Left renal pelvis (tissue), 4 donors: ENCODE results near the gene PAPPA. TPM values are rescaled to one million over a fixed set of nuclear protein-coding genes. Genes with fewer than 3 reads are reported as not detected.
A peak's percentile ranks its signal among the peaks of the same experiment; 100 is the strongest.

Source experiments
- DNase-seq, 4 donors: peaks; one replicate each; pipeline ENCODE4 v3.0.0-alpha.2; 2013; ENCODE audit warnings: low read depth in 4 of 4, low spot score in 3 of 4
- polyA plus RNA-seq, 4 donors: library from polyadenylated mRNA; unstranded; fragments of 120-200 nt; gene quantifications; one replicate each; pipeline ENCODE4 v1.2.1, GENCODE V29; 2013; ENCODE audit not compliant: insufficient read length in 4 of 4

PAPPA gene
- polyA plus RNA-seq, 4 donors = 1.6 to 8.8 (median 4.2) TPM

DNA sequence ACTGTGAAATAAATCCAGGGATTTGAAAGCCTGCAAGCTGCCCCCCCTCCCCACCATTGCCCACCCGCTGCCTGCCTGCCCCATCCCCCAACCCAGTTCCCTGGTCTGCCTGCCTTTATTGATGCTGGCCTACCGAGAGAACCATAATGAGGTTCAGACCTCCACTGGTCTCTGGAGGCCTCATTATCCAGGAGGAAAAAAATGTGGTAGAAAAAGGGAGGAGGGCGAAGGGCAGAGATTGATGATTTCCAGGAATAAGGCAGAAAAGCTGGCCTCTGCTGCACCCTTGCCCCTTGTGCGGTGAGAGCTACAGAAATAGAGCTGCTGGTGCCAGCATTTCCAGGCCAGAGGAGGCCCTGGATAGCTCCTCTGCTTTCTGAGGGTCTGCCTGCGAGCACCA is 216.1 kb downstream of the PAPPA start:
- DNase-seq = no peak

DNA sequence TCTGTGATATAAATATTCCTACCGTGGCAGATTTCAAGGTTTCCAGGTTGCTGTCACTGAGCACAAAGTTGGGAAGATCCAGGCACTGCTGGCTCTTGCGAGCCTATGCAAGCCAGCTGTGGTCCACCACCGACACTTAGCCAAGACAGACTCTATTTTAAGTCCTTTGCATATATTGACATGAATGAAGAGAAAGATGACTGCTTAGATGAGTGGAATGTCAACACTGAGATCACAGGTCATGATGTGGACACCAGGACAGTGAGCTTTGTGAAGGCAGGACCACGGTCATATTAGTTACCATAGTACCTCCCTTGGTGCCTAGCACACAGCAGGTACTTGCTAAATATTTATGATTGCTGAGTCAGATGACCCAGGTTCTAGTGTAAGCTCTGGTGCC is 217.0 kb downstream of the PAPPA start:
- no peak for DNase-seq

DNA sequence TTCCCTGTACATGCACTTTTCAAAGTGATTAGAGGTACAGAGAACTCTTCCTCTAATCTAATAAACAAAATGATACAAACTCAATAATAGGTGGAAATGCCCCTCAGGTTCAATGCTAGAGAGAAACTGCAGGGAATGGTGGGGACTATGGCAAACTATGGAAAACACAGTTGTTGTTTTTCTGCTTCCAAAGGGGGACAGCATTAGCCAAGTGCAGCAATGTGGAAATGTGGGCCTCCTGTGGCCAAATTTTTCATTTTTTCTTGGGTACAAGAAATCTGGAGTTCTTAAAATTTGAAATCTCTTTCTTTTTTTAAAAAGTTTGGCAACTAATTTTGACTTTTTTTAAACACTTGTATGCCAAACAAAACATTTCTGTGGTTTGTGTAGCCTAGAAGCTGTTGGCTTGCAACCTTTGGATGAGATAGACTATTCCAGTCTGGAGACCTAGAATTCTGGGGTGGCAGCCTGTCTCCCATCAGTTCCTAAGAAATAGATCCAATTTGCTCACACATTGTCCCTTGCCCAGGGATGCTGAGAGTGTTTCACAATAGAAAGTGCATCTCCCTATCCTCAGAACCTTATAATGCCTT is 218.6 kb downstream of the PAPPA start:
- DNase-seq = no peak

DNA sequence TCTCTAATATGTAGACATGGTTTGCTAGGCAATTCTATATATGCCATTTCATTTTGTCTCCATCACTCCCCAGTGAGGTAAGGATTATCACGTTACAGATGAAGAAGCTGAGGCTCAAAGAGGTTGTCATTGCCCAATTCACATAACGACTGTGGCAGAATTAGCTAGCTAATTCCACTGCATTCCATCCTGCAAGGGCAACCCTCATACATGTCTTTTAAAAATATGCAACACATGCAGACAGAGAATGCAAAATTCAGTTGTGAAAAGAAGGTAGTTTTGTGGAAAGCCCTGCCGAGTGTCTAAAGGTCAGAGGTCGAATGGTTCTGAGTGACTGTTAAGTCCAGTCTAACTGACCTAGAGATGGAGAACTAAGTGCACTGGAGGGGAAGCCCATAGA is 219.2 kb downstream of the PAPPA start:
- no peak for DNase-seq

DNA sequence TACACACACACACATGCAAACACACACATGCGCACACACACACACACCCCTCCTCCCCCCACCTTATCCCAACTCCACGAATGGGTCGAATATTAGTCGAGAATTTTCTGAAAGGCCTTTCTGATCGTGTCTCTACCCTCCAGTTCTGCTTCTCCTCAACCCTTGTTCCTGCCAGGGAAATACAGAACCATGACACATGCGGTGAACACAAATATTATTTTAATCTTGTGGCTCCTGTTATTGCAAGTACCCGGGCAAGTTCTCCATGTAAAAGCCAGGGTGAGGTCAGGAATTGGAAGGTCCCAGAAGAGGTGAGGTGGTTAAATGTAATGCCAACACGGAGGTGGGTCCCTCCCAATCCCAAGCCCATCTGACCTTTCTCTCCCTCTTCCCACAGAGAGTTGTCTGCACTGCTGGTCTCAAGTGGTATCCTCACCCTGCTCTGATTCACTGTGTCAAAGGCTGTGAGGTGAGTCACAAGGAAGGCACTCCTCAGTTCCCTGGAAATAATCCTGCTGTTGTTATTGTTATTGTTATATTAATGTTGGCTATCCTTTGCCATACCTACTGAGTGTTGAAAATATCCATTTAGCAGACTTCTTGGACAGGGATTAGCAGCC is 223.7 kb downstream of the PAPPA start:
- no peak for DNase-seq

DNA sequence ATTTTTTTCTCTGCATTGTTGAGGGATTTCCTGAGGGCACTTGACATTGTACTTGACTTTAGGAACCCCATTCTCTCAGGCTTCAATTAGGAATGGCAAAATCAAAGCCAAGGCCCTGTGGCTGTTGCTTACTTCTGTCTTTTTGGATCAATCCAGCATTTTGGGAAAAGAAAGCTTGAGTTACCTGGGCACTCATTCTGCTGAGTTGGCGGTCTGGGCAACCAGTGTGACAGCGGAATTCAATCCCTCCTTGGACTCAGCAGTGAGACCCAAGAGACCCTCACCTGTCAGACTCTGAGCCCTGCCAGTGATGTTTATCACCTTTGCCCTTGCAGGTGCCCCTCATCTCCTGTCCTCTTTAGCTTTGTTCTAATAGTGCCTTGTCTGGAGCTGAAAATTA is 225.3 kb downstream of the PAPPA start:
- DNase-seq = no peak

DNA sequence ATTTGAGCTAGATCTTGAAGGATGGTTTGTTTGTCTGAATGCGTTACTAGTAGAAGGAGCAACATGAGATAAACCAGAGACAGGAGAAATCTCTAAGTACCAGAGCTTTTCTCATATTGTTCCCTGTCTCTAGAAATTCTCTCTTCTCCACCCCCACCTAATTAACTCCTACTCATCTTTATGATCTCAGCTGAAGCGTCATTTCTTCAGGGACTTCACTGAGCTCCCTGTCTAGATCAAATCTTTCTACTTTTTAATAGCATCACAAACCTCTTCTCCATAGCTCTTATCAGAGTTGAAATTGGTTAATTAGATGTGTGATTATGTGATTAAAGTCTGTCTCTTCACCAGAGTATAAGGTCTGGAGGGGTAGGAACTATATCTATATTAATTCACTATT is 226.2 kb downstream of the PAPPA start:
- no peak for DNase-seq

DNA sequence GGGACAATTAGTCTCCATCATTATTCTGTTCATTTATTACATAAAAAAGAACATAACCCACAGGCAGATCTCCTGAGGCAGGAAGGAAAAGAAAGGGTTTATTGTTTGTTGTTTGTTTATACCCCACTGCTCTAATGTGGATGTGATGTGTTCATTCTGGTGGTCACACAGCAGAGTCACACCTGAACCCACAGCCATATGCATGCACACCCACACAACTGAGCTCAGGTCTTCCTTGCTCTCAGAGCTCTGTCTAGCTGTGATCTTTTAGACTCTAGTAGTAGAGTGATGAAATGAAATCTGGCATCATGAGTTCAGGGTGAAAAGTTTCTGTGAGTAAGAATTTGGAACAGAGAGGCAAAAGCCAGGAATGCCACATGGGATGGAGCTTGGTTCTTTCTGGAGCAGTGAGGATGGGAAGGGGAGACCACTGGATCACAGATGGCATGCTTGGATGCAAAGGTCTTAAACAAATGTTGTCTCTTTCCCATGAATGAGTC is 227.0 kb downstream of the PAPPA start:
- no peak for DNase-seq

DNA sequence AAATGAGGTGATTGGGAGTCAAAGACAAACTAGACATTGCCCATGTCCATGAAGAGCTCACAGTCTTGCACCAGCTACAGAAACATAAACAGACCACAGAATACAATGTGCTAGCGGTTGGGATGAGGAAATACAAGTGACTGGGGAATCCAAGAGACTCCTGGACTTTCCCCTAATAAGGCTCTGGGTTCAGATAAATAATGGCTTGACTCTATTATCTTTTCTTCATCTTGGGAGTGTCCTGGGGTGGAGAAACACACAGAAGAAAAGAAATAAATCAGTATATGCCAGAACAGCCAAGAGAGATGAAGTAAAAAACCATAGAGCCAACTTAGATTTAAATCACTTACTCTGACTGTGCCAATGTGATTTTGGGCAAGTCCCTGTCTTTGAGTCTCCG is 227.8 kb downstream of the PAPPA start:
- DNase-seq = no peak

DNA sequence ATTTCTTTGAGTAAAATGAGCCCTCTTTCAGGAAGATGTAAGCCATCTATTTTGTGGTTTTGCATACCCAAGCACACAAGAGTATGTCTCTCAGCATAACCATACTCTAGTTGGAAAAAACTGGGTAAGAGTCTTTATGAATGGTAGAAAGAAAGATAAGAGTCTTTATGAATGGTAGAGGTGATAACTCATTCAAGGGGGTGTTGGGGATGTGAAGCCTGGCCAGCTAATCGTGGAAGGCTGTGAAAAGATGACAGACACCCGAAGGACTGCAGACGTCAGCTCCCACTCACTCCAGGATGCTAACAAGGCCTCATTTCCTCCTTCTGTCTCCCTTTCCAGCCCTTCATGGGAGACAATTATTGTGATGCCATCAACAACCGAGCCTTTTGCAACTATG is 228.5 kb downstream of the PAPPA start:
- DNase-seq = no peak

DNA sequence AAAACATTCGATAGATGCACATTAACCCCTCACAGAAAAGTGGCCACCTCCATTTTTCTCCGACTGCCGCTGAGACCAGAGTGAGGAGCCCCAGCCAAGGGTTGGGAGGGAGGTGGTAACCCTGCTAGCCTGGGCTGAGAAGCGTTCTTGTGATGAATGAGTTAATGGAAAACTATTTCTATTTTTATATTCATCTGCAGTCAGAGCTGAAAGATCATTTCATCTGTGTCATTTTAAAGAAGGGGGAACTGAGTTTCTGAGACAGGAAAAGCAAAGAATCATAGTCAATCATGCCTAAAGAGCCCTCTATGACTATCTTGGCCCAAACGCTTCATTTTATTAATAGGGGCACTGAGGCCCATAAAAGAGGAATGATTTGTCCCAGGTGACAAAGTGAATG is 229.5 kb downstream of the PAPPA start:
- DNase-seq = no peak

DNA sequence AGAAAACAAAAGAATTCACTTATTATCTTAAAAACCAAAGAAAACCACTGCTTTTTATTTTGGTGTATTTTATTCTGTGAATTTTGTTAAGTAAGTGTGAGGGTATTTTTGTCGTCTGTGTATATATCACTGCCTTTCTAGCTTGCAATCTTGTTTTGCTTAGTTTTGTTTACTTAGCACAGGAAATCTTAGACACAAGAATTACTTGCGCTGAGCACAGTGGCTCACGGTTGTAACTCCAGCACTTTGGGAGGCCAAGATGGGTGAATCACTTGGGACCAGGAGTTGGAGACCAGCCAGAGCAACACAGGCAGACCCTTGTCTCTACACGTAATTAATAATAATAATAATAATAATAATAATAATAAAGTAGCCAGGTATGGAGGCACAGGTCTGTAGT is 230.3 kb downstream of the PAPPA start:
- no peak for DNase-seq

DNA sequence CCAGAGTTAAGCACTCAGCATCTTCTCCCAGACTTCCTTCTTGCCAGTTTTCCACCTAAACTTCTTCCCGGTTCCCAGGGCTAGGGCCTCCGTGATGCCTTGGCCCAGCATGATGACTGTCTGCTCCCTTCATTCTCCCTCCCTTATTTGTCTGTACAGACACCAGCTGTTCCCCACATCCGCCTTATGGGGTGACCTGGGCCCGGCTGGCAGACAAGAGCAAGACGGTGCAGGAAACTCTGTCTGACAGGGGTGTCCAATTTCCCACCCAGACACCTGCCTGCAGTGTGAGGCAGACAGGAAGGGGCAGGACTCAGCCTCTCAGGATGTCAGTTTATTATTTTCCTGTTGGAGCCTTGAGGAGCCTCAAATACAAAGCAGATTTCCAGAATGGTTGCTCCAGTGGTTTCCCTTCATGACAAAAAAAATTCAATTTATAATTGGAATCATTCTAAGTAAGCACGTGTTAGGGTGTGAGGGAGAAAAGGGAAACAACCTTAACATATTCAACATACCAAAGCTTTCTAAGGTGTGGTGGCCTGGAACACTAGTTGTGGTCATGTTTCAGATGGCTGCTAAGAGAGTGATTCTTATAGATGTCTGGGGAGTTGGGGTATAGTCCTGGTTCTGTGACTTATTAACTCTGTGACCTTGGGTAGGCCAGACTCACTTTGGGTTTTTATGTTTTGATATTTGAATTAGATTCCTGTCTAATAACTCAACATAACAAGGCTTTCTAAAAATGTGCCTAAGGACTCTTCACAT is 234.5 kb downstream of the PAPPA start:
- peak in 2 of 4 donors; percentile 21 to 30 for DNase-seq

DNA sequence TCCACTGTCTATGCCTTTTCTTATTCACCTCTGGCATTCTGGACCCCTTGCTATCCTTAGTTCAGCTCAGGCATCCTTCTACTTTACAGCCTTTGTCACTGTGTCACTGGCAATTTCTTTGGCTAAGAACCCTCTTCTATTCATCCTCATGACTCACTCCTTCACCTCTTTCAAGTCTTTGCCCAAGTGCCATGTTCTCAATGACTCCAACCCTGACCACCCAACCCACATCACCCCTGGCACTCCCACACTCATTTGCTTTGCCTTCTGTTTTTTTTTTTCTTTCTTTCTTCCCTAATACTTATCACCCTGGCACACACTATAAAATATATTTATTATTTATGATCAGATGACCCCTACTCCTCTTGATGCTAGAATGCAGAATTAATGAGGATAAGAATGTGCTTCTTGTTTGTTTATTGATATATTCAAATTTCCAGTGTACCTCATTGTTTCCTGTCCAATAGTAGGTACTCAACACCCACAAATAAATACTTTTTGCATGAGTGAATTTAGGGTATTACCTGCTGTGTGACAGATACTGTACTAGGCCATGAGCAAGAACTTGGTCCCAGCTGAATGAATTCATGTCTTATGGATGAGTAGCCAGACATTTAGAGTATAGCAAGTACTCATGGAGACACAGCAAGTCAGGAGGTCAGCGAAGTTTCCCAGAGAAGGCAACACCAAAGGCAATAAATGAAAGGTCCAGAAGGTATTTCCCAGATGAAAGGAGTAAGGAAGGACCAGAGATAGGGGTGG is 236.1 kb downstream of the PAPPA start:
- DNase-seq = no peak

DNA sequence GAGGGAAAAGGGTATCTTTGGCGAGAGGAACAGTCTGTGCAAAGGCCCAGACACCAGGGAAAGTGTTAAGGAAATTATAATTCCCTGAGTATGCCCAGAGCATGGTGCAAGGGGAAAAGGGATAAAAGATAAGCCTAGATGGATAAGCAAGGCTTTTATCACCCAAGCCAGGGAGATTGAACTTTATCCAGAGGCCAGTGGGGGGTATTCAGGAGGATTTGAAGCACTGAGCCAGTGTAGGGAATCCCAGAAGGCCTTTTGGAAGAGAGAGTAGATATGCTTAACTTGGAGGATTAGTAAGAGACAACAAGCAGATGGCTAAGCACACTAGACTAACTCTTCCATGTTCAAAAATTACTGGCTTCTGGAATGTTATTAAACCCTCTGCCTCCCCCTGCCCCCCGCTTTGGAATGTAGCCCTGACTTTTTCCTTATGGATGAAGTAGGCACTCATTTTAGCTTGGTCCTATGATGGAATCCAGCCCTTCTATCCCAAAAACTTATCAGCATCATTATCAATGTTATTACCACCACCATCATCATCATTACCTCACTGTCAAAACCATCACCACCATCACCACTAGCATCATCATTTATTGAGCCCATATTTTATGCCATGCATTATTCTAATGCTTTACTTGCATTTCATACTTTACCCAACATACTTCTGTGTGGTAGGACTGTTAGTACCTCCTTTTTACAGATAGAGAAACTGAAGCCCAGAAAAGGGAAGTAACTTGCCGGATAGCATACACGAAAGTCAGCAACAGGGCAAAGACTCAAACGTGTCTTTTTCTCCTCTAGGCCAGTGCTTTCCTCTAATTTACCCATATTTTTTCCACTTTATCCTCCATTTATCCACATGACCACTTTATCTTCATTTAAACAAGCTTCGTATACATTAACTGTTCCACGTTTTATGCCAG is 237.0 kb downstream of the PAPPA start:
- no peak for DNase-seq

DNA sequence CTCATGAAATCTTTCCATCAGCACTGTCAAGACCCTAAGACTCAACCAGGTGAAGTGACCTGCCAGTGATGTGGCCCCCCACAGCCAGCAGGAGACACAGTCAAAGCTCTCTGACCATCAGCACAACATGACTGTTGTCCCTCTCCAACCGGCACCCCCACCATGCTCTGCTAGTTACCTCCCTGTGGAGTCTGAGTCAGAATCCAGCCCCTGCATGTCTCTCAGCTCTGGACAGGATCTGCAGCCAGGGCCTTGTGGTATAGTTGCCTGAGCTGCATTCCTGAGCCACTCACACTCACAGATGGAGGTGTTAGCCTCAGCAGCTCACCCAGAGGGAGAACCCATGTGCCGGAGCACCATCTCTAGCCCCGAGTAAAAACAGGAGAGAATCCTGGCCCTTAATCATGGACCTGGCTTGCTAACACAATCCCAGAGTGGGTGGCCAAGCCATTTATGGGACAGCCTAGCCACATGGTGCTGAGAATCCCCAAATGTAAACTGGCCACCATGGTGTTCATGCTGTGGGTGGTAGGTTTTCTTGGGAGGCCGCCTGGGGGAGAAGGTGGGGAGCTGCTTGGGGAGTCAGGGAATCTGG is 237.8 kb downstream of the PAPPA start:
- DNase-seq = no peak

DNA sequence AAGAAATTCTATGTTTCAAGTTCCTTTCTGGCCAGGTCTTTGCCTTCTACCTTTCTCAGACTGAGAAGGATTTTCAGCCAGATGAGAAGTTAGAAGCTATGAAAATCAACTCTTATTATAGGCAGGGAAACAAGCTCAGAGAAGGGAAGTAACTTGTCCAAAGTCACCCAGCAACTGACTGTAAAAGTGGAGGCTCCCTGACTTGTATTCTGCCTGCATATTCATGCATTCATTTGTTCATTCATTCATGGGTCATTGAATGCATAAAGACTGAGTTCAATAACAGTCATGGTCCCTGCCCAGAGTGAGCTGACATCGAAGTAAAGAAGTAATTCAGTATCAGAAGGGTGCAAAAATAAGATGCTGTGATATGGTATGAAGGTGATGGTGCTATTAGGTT is 239.6 kb downstream of the PAPPA start:
- no peak for DNase-seq

DNA sequence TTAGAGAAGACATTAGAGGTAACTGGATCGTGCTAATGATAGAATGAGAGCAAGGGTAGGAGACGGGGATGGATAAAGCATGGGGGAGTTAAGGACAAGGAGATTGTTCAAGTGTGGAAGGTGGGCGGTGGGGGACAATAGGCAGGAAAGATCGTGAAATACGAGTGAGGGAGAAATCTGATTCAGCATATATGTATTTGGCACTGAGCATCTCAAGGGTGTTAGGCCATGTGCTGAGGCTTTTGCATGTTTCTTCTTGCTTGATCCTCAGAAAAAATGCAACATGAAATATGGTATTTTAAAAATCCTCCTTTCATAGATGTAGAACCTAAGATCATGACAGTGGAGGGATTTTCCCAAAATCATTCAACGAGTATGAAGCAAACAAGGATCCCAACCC is 240.5 kb downstream of the PAPPA start:
- DNase-seq = no peak

DNA sequence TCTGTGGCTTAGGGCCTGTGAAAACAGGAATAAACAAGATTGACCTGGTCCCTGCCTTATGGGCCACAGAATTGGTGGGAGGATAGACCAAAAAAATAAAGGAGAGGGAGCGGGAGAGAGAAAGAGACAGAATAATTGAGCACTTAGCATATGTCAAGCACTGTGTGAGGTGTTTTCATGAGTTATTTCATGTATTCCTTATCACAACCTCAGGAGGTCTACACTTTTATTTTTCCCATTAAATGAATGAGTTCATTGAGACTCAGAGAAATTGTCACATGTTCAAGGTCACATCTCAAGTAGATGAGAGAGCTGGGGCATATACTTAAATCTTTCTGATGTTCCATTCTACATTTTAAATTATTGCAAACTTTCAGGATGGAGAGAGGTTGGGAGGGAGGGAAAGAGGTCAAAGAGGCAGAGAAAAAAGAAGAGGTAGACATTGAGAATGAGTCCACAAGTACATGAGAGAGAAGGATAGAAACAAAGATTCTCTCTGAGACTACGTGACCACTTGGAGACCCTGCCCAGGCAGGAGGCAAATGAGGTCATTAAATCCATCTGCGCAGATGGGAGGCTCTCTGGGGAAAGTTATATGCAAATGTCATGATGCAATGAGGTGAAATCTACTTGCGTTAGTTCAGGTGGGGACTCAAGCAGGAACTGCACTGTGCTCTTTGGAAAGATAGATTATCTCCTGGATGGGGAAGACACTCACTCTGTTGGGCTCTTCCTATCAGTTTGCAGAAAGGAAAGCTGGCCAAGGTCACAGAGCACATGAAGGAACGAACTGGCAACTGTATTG is 241.5 kb downstream of the PAPPA start:
- no peak for DNase-seq
